HepG2 (cell line): ENCODE measurements around the gene LIN28B. TPM values are rescaled to one million over a fixed set of nuclear protein-coding genes. Genes with fewer than 3 reads are reported as not detected.

Experiments
- BCL6 ChIP-seq: IDR thresholded peaks from 2 replicates; pipeline ENCODE4 v1.6.1; 2016; ENCODE audit warnings: missing genetic modification reagents, missing compliant biosample characterization
- BRF2 ChIP-seq: sonication (generic); formaldehyde crosslinking; IDR thresholded peaks from 2 replicates; pipeline ENCODE4 v1.8.1; 2022; ENCODE audit warnings: mild to moderate bottlenecking, missing genetic modification reagents
- DRAP1 ChIP-seq: IDR thresholded peaks from 2 replicates; pipeline ENCODE4 v1.6.1; 2016; ENCODE audit warnings: missing genetic modification reagents, missing compliant biosample characterization
- FLYWCH1 ChIP-seq: sonication (generic); formaldehyde crosslinking; IDR thresholded peaks from 2 replicates; pipeline ENCODE4 v1.8.1; 2023; ENCODE audit warnings: mild to moderate bottlenecking, missing genetic modification reagents
- GPBP1L1 ChIP-seq: sonication (generic); formaldehyde crosslinking; IDR thresholded peaks from 2 replicates; pipeline ENCODE4 v1.5.0; 2020; ENCODE audit warnings: mild to moderate bottlenecking, missing genetic modification reagents
- IKZF4 ChIP-seq: sonication (generic); formaldehyde crosslinking; IDR thresholded peaks from 2 replicates; pipeline ENCODE4 v1.5.1; 2020; ENCODE audit warnings: borderline replicate concordance, mild to moderate bottlenecking, low read depth, missing genetic modification reagents; ENCODE audit errors: not compliant biosample characterization
- IRF1 ChIP-seq: sonication (generic); formaldehyde crosslinking; IDR thresholded peaks from 2 replicates; pipeline ENCODE4 v1.4.0; 2020; ENCODE audit warnings: low read depth, mild to moderate bottlenecking, missing genetic modification reagents
- NBN ChIP-seq: fragments of 450-650 bp; conservative IDR thresholded peaks from 2 replicates; pipeline ENCODE4 v1.6.1; 2017
- PHF8 ChIP-seq: sonication (generic); formaldehyde crosslinking; IDR thresholded peaks from 2 replicates; pipeline ENCODE4 v1.5.0; 2020; ENCODE audit warnings: missing genetic modification reagents
- RCOR2 ChIP-seq: IDR thresholded peaks from 2 replicates; pipeline ENCODE4 v1.6.1; 2016; ENCODE audit warnings: missing biosample characterization, missing genetic modification reagents
- RXRA ChIP-seq: sonication (generic); formaldehyde crosslinking; IDR thresholded peaks from 2 replicates; pipeline ENCODE4 v1.5.1; 2020; ENCODE audit warnings: missing genetic modification reagents
- SCMH1 ChIP-seq: sonication (generic); formaldehyde crosslinking; IDR thresholded peaks from 2 replicates; pipeline ENCODE4 v1.9.0; 2021; ENCODE audit warnings: missing genetic modification reagents, mild to moderate bottlenecking, borderline replicate concordance
- TERF1 ChIP-seq: sonication (generic); formaldehyde crosslinking; IDR thresholded peaks from 2 replicates; pipeline ENCODE4 v1.8.0; 2022; ENCODE audit warnings: mild to moderate bottlenecking, missing genetic modification reagents, moderate library complexity
- ZMYM2 ChIP-seq: sonication (generic); formaldehyde crosslinking; IDR thresholded peaks from 2 replicates; pipeline ENCODE4 v1.8.0; 2022; ENCODE audit warnings: mild to moderate bottlenecking, missing genetic modification reagents
- ZNF235 ChIP-seq: sonication (generic); formaldehyde crosslinking; IDR thresholded peaks from 2 replicates; pipeline ENCODE4 v1.8.1; 2023; ENCODE audit warnings: mild to moderate bottlenecking, missing genetic modification reagents, borderline replicate concordance
- ZNF281 ChIP-seq: sonication (generic); formaldehyde crosslinking; IDR thresholded peaks from 2 replicates; pipeline ENCODE4 v1.4.0; 2020; ENCODE audit warnings: missing genetic modification reagents, borderline replicate concordance
- ZNF331 ChIP-seq: sonication (generic); formaldehyde crosslinking; IDR thresholded peaks from 2 replicates; pipeline ENCODE4 v1.4.0; 2020; ENCODE audit warnings: missing genetic modification reagents
- ZNF33A ChIP-seq: sonication (generic); formaldehyde crosslinking; IDR thresholded peaks from 2 replicates; pipeline ENCODE4 v1.5.1; 2020; ENCODE audit warnings: missing genetic modification reagents, mild to moderate bottlenecking, moderate library complexity, borderline replicate concordance
- polyA plus RNA-seq, 8 experiments: library from polyadenylated mRNA; depleted of rRNA in 3 of 8; stranded (reverse) in 7 of 8; unstranded in 1 of 8; fragments of >200 nt; fragmentation: Illumina TruSeq in 4 of 8; extraction: Trizol in 4 of 8; gene quantifications; 2 replicates each; pipeline versions ENCODE4 v1.2.1 to v1.2.3, GENCODE V29; 2011 to 2016; ENCODE audit warnings: low read depth in 4 of 8, missing spikeins in 1 of 8, mixed read lengths in 1 of 8; ENCODE audit not compliant: insufficient read depth in 1 of 8
- total RNA-seq, 5 experiments: library from RNA; depleted of rRNA; stranded (reverse); fragments of >200 nt; fragmentation: Illumina TruSeq; extraction: Trizol; gene quantifications; 2 replicates each; pipeline ENCODE4 v1.2.3, GENCODE V29; 2016; ENCODE audit warnings: low read depth in 1 of 5

Gene LIN28B
- total and polyA plus RNA-seq, 2 of the 13 experiments (the other 11 are each of a cell fraction or from before 2014, with no cell fraction given) = 14.5 to 56.8 TPM

GRCh38 chr6:104940893-104941728 is 15.8 kb upstream of the LIN28B start (continued):
- TF ChIP-seq IRF1 (CRISPR knock-in tag) = 0 out of 2 replicates have a peak, but pooled peaks have one; percentile 69
- TF ChIP-seq RXRA (CRISPR knock-in tag) = peak; percentile 54
- no peak for TF ChIP-seq NBN
- peak; percentile 72; the same call in 1 of the 2 replicates for TF ChIP-seq FLYWCH1
- TF ChIP-seq GPBP1L1 (CRISPR knock-in tag) = no peak
- TF ChIP-seq TERF1 (CRISPR knock-in tag) = no peak
- no peak for TF ChIP-seq ZNF235 (CRISPR knock-in tag)
- no peak for TF ChIP-seq SCMH1
- TF ChIP-seq BCL6 = peak; percentile 31; the same call in 1 of the 2 replicates
- TF ChIP-seq ZNF33A (CRISPR knock-in tag) = no peak
- no peak for TF ChIP-seq RCOR2 (CRISPR knock-in tag)
- no peak for TF ChIP-seq DRAP1 (CRISPR knock-in tag)
- TF ChIP-seq IKZF4 = no peak
- peak; percentile 60; the same call in 1 of the 2 replicates for TF ChIP-seq BRF2 (CRISPR knock-in tag)
- peak; percentile 60 for TF ChIP-seq ZNF331 (CRISPR knock-in tag)
- TF ChIP-seq ZMYM2 = peak; percentile 77
- TF ChIP-seq ZNF281 (CRISPR knock-in tag) = no peak
- peak; percentile 58 for TF ChIP-seq PHF8
